Effector CD4-positive, alpha-beta T cell (primary cell): Measurements from ENCODE around the gene MAST4.
"Not testable (repeated sequence)": the region's sequence is repeated elsewhere in the genome, so short reads cannot be mapped to it uniquely, and the experiment has no call there.

Experiments
- DNase-seq: peaks from one replicate; pipeline ENCODE4 v3.0.0-alpha.2; 2020

Gene MAST4

GRCh38 chr5:66752668-66753067 is 156.5 kb downstream of the MAST4 start:
- not testable (repeated sequence) for DNase-seq

- peak; percentile 6 for DNase-seq
These were observed 161.1 kb downstream of the MAST4 start for GRCh38 chr5:66757219-66757833.

- no peak for DNase-seq
These were observed 161.7 kb downstream of the MAST4 start for GRCh38 chr5:66757834-66758371.

GRCh38 chr5:66769030-66769733 is 173.0 kb downstream of the MAST4 start:
- DNase-seq: no peak

GRCh38 chr5:66769839-66770617 is 173.8 kb downstream of the MAST4 start:
- no peak for DNase-seq

- no peak for DNase-seq
These were observed 181.7 kb downstream of the MAST4 start for GRCh38 chr5:66777868-66778267.

GRCh38 chr5:66779528-66779927 is 183.3 kb downstream of the MAST4 start:
- DNase-seq: no peak

- DNase-seq: no peak
These were observed 192.4 kb downstream of the MAST4 start for GRCh38 chr5:66788556-66788955.

- no peak for DNase-seq
These were observed 193.2 kb downstream of the MAST4 start for GRCh38 chr5:66789434-66789833.

GRCh38 chr5:66793049-66793448 is 196.9 kb downstream of the MAST4 start:
- DNase-seq: no peak

- no peak for DNase-seq
These were observed 199.5 kb downstream of the MAST4 start for GRCh38 chr5:66795682-66796081.

- no peak for DNase-seq
These were observed 200.4 kb downstream of the MAST4 start for GRCh38 chr5:66796305-66797292.

- no peak for DNase-seq
These were observed 206.7 kb downstream of the MAST4 start for GRCh38 chr5:66802941-66803340.

GRCh38 chr5:66805514-66806430 is 209.6 kb downstream of the MAST4 start:
- DNase-seq: no peak

- no peak for DNase-seq
These were observed 211.6 kb downstream of the MAST4 start for GRCh38 chr5:66807743-66808142.

GRCh38 chr5:66808663-66809062 is 212.5 kb downstream of the MAST4 start:
- no peak for DNase-seq

GRCh38 chr5:66810151-66810550 is 214.0 kb downstream of the MAST4 start:
- DNase-seq: no peak

GRCh38 chr5:66810848-66811261 is 214.7 kb downstream of the MAST4 start:
- no peak for DNase-seq

GRCh38 chr5:66812291-66812690 is 216.1 kb downstream of the MAST4 start:
- no peak for DNase-seq

GRCh38 chr5:66813306-66813705 is 217.1 kb downstream of the MAST4 start:
- no peak for DNase-seq
